SK-N-SH treated with all-trans-retinoic acid at 6 μM for 48 hours (cell line): Measurements from ENCODE around the gene TH.

Experiments used
- ATAC-seq: fragments of 200-7000 bp; cut with Tn5 transposase; 3 replicates; pipeline ENCODE4 v1.9.1; 2020; ENCODE audit warnings: mild to moderate bottlenecking, moderate library complexity
- ARNTL ChIP-seq: fragments of 450-650 bp; formaldehyde crosslinking; IDR thresholded peaks from 2 replicates; pipeline ENCODE4 v1.5.0; 2020; ENCODE audit warnings: low read depth, mild to moderate bottlenecking, moderate library complexity, borderline replicate concordance
- BACH2 ChIP-seq: fragments of 250-450 bp; sonication (Bioruptor Pico); IDR thresholded peaks from 2 replicates; pipeline ENCODE4 v1.9.0; 2021; ENCODE audit warnings: mild to moderate bottlenecking, borderline replicate concordance
- CREB5 ChIP-seq: fragments of 250-450 bp; sonication (Bioruptor Pico); IDR thresholded peaks from 2 replicates; pipeline ENCODE4 v1.5.1; 2020; ENCODE audit warnings: low read depth, mild to moderate bottlenecking, moderate library complexity
- CSDC2 ChIP-seq: fragments of 250-450 bp; sonication (Bioruptor Pico); IDR thresholded peaks from 2 replicates; pipeline ENCODE4 v1.5.0; 2020; ENCODE audit warnings: mild to moderate bottlenecking, moderate library complexity
- CSRNP3 ChIP-seq: fragments of 250-450 bp; sonication (Bioruptor Pico); IDR thresholded peaks from 2 replicates; pipeline ENCODE4 v1.5.1; 2021; ENCODE audit warnings: mild to moderate bottlenecking, moderate library complexity
- ESRRG ChIP-seq: fragments of 250-450 bp; sonication (Bioruptor Pico); IDR thresholded peaks from 2 replicates; pipeline ENCODE4 v1.6.1; 2021; ENCODE audit warnings: mild to moderate bottlenecking
- GLIS3 ChIP-seq: fragments of 250-450 bp; sonication (Bioruptor Pico); IDR thresholded peaks from 2 replicates; pipeline ENCODE4 v1.5.0; 2020; ENCODE audit warnings: mild to moderate bottlenecking, moderate library complexity
- ISL1 ChIP-seq: fragments of 250-450 bp; sonication (Bioruptor Pico); IDR thresholded peaks from 2 replicates; pipeline ENCODE4 v2.1.2; 2022; ENCODE audit warnings: mild to moderate bottlenecking, moderate library complexity
- OSR1 ChIP-seq: fragments of 250-450 bp; sonication (Bioruptor Pico); IDR thresholded peaks from 2 replicates; pipeline ENCODE4 v1.8.0; 2022; ENCODE audit warnings: moderate library complexity, mild to moderate bottlenecking, inconsistent platforms
- POU6F1 ChIP-seq: fragments of 250-450 bp; sonication (Bioruptor Pico); IDR thresholded peaks from 2 replicates; pipeline ENCODE4 v1.8.0; 2021; ENCODE audit warnings: low read depth, mild to moderate bottlenecking, moderate library complexity, borderline replicate concordance
- PPARA ChIP-seq: fragments of 250-450 bp; sonication (Bioruptor Pico); IDR thresholded peaks from 2 replicates; pipeline ENCODE4 v1.5.0; 2020; ENCODE audit warnings: mild to moderate bottlenecking, borderline replicate concordance
- RARB ChIP-seq: fragments of 250-450 bp; sonication (Bioruptor Pico); IDR thresholded peaks from 2 replicates; pipeline ENCODE4 v1.8.0; 2021; ENCODE audit warnings: mild to moderate bottlenecking, moderate library complexity
- SNAI2 ChIP-seq: fragments of 250-450 bp; sonication (Bioruptor Pico); IDR thresholded peaks from 2 replicates; pipeline ENCODE4 v1.5.0; 2020; ENCODE audit warnings: mild to moderate bottlenecking, moderate library complexity
- TCF4 ChIP-seq: fragments of 250-450 bp; sonication (Bioruptor Pico); IDR thresholded peaks from 2 replicates; pipeline ENCODE4 v1.8.0; 2021; ENCODE audit warnings: mild to moderate bottlenecking, moderate library complexity, borderline replicate concordance
- TOX ChIP-seq: fragments of 250-450 bp; sonication (Bioruptor Pico); IDR thresholded peaks from 2 replicates; pipeline ENCODE4 v1.8.0; 2021; ENCODE audit warnings: mild to moderate bottlenecking, moderate library complexity, borderline replicate concordance
- TSHZ2 ChIP-seq: fragments of 250-450 bp; sonication (Bioruptor Pico); IDR thresholded peaks from 2 replicates; pipeline ENCODE4 v1.5.0; 2020; ENCODE audit warnings: mild to moderate bottlenecking, moderate library complexity
- ZC3H10 ChIP-seq: fragments of 250-450 bp; sonication (Bioruptor Pico); IDR thresholded peaks from 2 replicates; pipeline ENCODE4 v1.5.1; 2021; ENCODE audit warnings: mild to moderate bottlenecking, moderate library complexity
- ZFP3 ChIP-seq: fragments of 250-450 bp; sonication (Bioruptor Pico); IDR thresholded peaks from 2 replicates; pipeline ENCODE4 v1.5.0; 2020; ENCODE audit warnings: mild to moderate bottlenecking, moderate library complexity
- ZFP30 ChIP-seq: fragments of 450-650 bp; formaldehyde crosslinking; IDR thresholded peaks from 2 replicates; pipeline ENCODE4 v1.5.0; 2022; ENCODE audit warnings: mild to moderate bottlenecking, moderate library complexity
- ZNF565 ChIP-seq: fragments of 450-650 bp; formaldehyde crosslinking; conservative IDR thresholded peaks from 2 replicates; pipeline ENCODE4 v1.5.0; 2020; ENCODE audit warnings: low read depth, mild to moderate bottlenecking, moderate library complexity
- ZNF70 ChIP-seq: fragments of 450-650 bp; formaldehyde crosslinking; IDR thresholded peaks from 2 replicates; pipeline ENCODE4 v1.5.0; 2020; ENCODE audit warnings: mild to moderate bottlenecking, moderate library complexity
- ZNF8 ChIP-seq: fragments of 450-650 bp; formaldehyde crosslinking; IDR thresholded peaks from 2 replicates; pipeline ENCODE4 v1.5.0; 2020; ENCODE audit warnings: mild to moderate bottlenecking, moderate library complexity

TH gene

GRCh38 chr11:2203440-2204259 lies 32.0 kb upstream of the TH start:
- ATAC-seq: no peak
- no peak for TF ChIP-seq ZNF565 (CRISPR knock-in tag)
- no peak for TF ChIP-seq ZC3H10 (CRISPR knock-in tag)
- no peak for TF ChIP-seq RARB (CRISPR knock-in tag)
- TF ChIP-seq ISL1 (CRISPR knock-in tag): no peak
- TF ChIP-seq ESRRG (CRISPR knock-in tag): no peak
- TF ChIP-seq OSR1: no peak
- no peak for TF ChIP-seq BACH2 (CRISPR knock-in tag)
- TF ChIP-seq GLIS3 (CRISPR knock-in tag): no peak

GRCh38 chr11:2202900-2203439 lies 31.4 kb upstream of the TH start:
- TF ChIP-seq ZFP3 (CRISPR knock-in tag): no peak
- ATAC-seq: no peak

GRCh38 chr11:2202071-2202899 lies 30.7 kb upstream of the TH start:
- TF ChIP-seq POU6F1 (CRISPR knock-in tag) (no peak), ZNF70 (CRISPR knock-in tag) (no peak), TCF4 (CRISPR knock-in tag) (no peak), ZFP30 (CRISPR knock-in tag) (no peak), GLIS3 (CRISPR knock-in tag) (no peak), PPARA (no peak), CSDC2 (CRISPR knock-in tag) (no peak), CREB5 (CRISPR knock-in tag) (no peak)
- no peak for ATAC-seq

GRCh38 chr11:2201542-2201941 lies 29.9 kb upstream of the TH start:
- ATAC-seq: no peak
- TF ChIP-seq SNAI2 (CRISPR knock-in tag): no peak

- ATAC-seq: no peak
These were observed 29.4 kb upstream of the TH start for GRCh38 chr11:2200957-2201519.

More at GRCh38 chr11:2200957-2201519, 29.4 kb upstream of the TH start:
- TF ChIP-seq BACH2 (CRISPR knock-in tag) (no peak), TCF4 (CRISPR knock-in tag) (no peak), TSHZ2 (no peak), ZFP30 (CRISPR knock-in tag) (no peak), RARB (CRISPR knock-in tag) (no peak), POU6F1 (CRISPR knock-in tag) (no peak), CSDC2 (CRISPR knock-in tag) (no peak), ZC3H10 (CRISPR knock-in tag) (no peak), CSRNP3 (CRISPR knock-in tag) (no peak), ESRRG (CRISPR knock-in tag) (no peak), ZNF8 (no peak), SNAI2 (CRISPR knock-in tag) (no peak), PPARA (no peak), TOX (CRISPR knock-in tag) (no peak), ARNTL (CRISPR knock-in tag) (no peak), ZNF565 (CRISPR knock-in tag) (no peak), OSR1 (no peak)
